RCC 7860 (cell line): Measurements from ENCODE around the gene CD109.
"Not testable (repeated sequence)": the region's sequence is repeated elsewhere in the genome, so short reads cannot be mapped to it uniquely, and the experiment has no call there.

Source experiments
- DNase-seq: peaks from one replicate; pipeline ENCODE4 v3.0.0-alpha.2; 2015; ENCODE audit warnings: low spot score
- FAIRE-seq: peaks from 2 replicates; lab custom pipeline; 2012; peaks lifted over from hg19 to GRCh38; lab: Jason Lieb, UNC

CD109 gene

DNA sequence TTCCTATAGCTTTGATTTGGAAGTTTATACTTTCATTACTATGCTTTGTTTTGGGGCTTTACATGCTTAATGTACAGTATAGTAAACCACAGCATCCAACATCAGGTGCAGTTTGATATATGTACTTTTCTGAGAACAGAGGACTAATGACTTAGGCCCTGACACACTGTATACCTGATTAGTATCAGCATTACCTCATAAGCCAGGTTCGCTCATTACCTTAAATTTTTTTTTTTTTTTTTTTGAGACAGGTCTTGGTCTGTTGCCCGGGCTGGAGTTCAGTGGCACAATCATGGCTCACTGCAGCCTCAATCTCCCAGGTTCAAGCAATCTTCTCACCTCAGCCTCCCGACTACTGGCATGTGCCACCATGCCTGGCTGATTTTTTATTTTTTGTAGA, 28.4 kb downstream of the CD109 start:
- DNase-seq (no peak), FAIRE-seq (no peak)

DNA sequence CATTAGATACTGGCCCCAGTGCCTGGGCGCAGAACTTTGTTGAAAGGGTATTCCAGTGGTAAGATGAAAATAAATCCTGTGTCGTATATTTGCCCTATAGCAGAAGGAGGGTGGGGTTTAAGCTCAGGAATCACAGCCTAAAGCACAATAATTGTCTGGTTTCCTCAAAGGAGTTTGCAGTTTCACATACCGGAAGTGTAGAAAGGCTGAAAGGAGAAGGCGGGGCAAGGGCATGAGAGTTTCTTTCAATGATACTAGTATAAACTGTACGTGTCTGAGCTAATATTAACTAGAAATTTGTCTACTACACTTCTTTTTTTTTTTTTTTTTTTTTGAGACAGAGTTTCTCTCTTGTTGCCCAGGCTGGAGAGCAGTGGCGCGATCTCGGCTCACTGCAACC, 29.2 kb downstream of the CD109 start:
- not testable (repeated sequence) for DNase-seq, FAIRE-seq

DNA sequence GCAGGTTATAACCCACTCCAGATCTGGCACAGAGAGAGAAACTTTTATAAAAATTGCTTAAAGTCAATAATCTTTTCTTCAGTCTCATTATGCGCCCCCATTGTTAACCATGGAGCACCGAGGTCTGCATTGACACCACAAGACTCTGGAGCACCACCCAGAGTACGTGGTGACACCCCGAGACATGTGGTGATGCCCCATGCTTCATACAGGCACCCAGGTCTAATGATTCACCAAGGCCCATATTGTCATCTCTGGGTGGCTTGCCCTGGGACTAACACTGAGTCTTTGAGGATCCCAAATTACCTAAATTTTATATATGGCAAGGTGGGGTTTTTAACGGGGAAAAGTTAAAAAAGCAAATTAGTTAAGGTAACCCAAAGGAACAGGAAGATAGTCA, 31.1 kb downstream of the CD109 start:
- DNase-seq (no peak), FAIRE-seq (no peak)

DNA sequence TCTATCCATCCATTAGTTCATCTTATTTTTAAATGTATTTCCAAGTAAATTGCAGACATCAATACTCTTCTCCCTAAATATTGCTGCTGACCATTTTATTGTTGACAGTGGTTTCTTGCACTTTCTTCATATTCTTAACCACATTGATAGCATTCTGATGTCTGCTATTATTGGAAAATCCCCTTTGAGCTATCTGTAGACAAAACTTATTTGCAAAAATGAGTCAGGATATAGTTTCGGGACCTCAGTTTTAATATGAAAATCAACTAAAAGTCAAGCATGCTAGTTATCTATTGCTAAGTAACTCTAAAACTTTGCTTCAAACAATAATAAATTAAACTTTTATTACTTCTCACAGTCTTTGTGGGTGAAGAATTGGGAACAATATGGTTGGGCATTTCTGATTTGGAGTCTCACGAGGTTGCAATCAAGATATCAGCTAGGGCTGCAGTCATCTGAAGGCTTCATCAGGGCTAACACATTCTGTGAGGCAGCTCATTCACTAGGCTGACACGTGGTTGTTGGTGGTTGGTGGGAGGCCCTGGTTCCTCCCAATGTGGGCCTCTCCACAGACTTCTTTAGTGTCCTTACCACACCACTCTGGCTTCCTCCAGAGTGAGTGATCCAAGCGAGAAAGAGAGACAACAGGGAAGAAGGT, 32.7 kb downstream of the CD109 start:
- FAIRE-seq (no peak), DNase-seq (no peak)

DNA sequence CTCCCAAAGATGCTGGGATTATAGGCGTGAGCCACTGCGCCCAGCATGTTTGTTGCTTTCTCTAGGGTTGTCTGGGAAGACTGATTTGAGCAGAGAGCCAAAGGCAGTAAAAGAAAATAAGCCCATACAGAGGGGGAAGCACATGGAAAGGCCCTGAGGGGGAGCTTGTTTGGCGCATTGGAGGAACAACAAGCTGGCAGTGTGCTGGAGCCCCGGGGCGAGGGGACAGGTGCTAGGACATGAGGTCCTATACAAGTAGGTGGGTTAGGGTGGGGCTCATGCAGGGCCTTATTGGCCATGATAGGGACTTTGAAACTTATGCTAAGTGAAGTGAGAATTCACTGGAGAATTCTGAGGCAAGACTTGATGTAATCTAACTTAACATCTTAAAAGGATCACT, 35.3 kb downstream of the CD109 start:
- no peak for DNase-seq
- no peak for FAIRE-seq

DNA sequence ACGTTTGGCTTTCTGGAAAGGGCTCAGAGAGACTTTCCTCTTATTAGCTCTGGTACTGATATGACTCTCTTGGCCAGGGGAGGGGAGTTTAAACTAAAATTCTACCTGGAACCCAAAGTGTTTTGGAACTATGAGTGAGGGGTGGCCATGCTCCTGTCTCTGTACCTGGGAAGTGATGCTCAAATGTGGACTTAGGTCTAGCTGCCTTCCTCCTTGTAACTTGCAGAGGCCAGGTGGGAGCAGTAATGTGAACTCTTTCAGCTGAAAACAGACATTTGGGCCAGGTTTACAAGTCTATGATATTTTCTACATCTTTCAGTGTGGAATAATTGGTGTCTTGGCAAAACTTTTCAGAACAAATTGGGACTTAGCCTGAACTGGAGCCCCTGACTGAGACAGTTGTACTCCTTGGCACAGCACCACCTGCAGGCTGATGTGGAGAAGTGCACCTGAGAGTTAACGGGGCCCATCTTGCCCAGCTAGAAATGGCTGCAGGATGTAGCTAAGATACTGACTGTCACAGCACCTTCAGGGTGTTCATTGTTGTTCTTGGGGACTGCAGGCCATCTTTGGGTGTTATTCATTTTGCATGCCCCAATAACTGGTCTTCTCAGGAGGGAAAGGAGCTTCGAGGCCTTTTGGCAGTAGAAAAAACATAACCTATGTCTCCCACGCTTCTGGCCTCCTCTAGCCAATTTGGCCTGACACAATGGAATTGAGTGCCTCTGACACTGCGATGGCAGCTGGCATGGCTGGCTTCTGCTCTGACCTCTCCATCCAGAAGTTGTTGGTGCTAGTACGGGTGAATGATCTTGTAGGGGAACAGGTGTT, 37.1 kb downstream of the CD109 start:
- no peak for FAIRE-seq
- peak; percentile 46 for DNase-seq

DNA sequence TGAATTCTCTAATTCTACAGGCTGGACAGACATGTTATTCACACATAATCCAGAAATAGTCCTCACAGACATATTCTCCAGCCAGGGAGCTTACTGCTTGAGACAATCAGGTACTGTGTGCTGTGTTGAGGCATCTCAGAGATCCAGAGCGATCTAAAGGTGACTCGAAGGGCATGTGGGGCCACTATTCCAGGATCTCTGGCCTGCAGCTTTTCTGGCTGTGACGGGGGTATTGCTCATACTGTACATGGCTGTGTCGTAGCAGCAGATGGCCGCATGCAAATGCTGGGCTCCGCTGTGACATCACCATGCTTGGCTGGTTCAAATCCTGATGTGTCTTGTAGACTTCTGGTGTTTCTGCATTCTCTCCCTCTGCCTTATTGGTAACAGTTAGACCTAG, 37.8 kb downstream of the CD109 start:
- DNase-seq, result no peak
- no peak for FAIRE-seq

DNA sequence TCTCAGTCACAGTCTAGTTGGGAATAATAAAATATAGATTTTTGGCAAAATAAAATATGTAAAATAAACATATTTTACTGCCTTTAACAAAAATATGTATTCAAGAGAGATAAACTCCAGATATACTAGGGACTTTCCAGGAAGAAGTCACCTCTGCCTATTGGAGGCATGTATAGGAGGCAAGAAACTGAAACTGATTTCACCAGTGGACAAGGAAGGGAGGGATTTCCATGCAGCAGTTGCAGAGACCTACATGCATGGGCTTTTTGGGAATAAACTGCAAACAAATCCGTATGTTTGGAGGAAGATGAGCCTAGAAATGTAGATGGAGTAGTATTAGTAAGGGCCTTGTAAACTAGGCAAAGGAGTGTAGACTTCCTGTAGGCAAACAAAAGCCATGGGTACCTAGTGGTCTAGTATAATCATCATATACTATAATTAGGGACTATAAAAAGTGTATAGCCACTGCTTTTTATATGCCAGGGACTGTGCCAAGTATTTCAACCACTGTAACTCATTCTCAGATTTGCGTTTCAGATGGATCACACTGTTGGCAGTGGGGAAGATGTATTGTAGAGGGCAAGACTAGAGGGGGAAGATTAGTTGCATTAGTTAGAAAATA, 38.9 kb downstream of the CD109 start:
- FAIRE-seq (no peak), DNase-seq (no peak)

DNA sequence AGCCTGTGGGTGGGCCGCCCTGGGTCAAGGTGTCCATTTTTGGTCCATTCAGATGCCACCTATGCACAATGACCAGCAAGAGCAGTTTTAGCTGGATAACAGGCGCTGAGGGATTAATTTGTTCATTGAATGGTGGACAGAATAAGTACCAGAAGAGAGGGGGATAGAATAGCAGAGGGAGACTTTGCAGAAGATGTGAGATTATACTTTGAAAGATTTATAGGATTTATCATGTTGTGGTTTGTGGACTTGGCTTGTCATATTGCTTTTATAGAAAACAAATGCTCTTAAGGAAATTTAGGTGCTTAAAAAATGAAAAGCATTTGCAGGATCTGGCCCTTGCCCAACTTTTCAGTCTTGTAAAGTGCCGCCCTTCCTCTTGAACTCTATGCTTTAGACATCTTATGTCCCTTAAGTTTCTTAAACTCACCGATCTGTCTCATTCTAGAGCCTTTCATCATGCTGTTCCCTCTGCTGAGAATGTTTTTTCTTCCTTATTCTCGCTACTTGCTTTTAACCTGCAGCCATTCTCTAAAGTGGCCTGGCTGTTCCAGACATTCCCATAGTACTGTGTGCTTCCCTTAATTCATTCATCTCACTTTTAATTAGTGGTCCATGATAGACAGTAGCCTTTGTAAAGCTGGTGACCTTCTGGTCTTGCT, 42.5 kb downstream of the CD109 start:
- no peak for DNase-seq
- no peak for FAIRE-seq

DNA sequence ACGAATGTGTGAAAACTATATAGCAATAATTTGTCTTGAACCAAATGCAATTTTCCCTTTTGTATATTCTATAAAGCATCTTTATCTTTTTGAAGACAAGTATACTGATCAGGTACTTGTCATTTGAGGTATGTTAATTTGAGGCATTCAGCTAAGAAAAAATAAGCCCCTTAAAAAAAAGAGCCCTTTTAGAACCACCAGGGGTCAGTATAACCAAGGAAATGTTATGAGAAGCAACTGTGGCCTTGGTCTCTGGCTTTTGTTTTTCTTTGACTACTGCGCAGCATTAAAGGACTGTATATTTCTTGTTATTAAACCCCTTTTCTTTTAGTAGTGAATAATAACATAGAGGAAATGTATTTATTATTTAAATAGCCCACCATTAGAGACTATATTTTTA, 43.1 kb downstream of the CD109 start:
- peak; percentile 65 for FAIRE-seq
- DNase-seq, result no peak

DNA sequence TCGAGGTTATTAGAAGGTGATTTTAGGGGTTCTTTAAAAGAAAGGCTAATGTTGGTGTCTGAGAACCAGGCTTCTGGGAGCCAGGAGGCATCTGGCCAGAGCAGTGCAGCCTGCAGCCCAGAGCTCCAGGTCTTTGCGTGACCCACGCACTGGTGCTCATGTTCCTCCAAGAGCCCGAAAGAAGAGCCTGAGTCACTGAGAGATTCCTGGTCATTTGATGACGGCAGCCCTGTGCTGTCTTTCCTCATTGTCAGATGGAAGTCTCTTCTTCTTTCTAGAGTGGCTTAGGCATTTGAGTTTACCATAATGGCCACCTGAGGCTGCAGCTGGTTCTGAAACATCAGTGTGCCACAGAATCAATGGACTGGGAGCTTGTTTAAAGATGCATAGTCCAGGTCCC, 46.4 kb downstream of the CD109 start:
- DNase-seq, result no peak

DNA sequence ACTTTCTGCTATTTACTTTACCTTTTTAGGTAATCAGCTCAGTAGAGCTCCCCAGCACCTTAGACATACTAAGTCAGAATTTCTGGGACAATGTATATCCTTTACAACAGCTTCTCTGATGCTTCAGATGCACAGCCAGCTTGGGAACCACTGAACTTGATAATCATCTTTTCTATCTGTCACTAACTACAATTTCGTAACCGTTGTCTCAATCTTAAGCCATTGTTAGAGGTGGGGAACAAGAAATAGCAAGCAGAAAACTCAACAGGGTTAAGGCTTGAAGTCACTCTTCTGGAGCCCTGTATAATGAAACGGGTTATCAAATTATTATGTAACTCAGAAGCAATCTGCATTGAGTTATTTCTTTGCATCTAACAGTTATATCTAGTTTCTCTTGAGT, 47.1 kb downstream of the CD109 start:
- FAIRE-seq (no peak), DNase-seq (no peak)

More for the DNA sequence above, 46.4 kb downstream of the CD109 start:
- no peak for FAIRE-seq

DNA sequence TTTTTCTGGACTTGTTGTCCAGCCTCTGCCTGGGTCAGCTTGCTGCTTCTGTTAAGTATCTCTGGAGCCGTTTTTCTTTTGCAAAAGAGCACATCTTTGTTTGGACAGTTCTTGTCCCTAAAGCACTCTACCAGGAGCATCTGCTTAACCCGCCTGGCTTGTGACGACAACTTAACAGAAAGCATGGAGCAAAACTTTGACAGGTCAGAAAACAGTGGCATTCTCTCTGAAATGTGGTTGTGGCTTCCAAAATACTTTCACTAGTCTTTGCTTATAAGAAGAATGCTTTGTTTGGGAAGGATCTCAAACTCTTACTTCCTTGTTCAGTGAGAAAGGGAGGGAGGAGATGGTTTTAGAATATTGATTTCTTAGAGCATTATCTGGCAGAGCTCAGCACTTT, 47.6 kb downstream of the CD109 start:
- FAIRE-seq, result no peak
- no peak for DNase-seq

DNA sequence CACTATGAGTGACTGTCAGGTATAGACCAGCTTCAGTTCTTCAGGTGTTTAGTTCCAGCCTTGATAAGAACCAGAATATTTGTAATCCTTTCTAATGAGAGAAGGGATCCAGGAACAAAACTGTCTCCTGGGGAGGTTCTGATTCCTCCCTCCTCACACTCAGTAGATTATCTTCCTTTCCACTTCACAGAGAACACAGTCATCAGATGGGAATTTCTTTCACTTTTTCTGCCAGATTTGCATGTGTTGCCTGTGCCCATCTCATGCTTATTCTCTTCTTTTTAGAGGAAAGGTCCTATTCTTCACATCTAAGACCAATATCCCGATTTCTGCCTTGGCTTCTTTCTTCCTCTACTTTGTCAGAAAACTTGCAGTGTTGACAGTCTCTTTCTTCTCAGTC, 50.8 kb downstream of the CD109 start:
- FAIRE-seq (no peak), DNase-seq (no peak)

DNA sequence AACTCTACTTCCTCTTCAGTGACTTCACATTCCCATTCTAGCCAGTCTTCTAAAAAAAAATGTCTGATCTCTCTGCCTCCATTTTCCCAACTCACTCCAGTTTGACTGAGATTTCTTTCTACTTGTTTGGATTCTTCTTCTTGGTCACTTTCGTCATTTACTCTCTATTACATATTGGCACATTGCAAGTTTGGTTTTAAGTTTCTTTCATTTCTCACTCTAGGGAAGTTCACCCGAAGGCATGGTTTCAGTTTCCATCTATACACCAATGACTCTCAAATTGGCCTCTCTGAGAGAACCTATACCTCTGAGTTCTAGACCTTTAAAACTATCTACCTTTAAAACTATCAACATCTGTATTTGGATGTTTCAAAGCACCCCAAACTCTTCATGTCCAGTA, 51.3 kb downstream of the CD109 start:
- FAIRE-seq (no peak), DNase-seq (no peak)

DNA sequence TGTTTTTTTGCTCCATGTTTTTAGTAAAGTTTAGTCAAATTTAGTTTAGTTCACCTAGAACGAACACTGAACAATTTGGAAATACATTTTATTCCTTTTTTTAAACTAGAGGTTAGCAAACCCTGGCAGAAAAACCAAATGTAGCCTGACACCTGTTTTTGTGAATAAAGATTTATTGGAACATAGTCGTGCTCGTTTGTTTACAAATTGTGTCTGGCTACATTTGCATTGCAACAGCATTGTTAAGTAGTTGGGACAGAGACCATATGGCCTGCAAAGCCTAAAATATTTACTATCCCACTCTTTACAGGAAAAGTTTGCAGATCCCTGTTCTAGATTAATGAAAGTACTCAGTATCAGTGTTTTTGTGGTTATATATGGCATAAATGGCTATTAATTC, 56.9 kb downstream of the CD109 start:
- DNase-seq (no peak), FAIRE-seq (no peak)

DNA sequence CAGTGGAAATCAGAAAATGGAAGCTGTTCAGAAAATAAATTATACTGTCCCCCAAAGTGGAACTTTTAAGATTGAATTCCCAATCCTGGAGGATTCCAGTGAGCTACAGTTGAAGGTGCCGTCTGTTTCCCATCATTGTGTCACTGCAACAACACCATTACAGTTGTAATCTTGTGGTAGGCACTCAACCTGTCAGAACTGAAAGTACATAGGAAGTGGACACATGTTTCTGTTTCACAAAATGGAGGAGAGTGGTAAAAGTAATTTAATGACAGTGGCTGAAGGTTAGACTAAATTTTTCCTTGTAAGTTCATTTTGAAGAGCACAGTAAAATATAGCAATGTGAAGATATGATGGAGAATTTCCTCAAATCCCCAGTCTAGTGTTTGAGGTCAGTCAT, 70.0 kb downstream of the CD109 start:
- no peak for FAIRE-seq
- no peak for DNase-seq

DNA sequence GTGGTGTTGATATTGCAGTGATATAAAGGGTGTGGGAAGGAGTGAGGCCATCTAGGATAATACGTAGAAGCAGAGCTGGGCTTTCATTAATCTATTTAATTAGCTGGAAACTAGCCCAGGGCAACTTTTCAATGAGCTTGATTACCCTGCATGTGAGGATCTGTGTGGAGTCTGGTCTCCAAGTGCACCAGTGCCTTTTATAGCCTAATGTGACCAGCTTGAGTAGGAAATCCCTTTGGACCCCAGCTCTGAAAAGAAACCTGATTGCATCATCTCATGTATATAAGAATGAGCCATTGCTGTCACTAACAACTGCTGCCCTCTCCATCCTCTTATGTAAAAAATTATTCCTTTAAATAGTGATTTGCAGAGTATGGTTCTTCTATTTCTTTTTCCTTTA, 72.6 kb downstream of the CD109 start:
- no peak for FAIRE-seq
- DNase-seq, result no peak

DNA sequence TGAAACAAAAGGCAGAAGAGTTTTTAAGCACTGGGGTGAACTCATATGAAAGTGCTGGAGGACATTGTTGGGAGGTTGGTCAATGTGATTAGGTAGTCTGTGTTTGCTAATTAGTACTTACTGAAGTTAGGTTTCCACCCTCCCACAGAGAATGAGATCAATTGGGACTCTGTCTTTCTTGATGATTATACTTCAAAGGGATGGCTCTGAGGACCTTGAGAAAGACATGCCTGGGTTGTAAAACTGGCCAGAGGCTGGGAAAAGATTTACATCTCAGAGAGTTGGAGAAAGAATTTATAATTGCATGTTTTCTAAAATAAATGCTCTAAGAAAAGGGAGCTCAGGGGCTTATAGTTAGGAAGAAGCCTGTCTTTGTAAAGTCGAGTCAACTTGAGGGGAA, 74.0 kb downstream of the CD109 start:
- FAIRE-seq, result no peak
- DNase-seq, result no peak

DNA sequence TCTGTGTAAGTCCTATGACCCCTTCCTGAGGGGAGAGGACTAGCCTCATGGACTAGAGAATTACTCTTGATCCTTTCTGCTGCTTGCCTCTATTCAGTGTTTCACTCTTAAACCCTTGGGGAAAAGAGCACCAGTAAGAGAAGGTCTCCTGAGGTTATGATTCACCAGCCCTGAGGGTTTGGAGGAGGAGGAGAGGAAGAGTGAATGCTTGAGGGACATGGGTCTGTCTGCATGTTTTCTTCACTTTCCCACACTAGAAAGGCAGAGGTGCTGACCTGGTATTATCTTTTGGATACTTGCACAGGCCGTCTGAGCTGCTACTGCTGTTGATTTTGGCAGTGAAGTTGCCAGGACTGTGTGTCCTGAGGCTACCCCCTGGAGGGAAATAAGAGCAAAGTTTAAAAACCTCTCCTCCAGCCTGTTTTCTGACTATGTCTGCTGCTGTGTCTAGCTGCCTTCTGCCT, 78.3 kb downstream of the CD109 start:
- FAIRE-seq (peak; percentile 25), DNase-seq (no peak)

DNA sequence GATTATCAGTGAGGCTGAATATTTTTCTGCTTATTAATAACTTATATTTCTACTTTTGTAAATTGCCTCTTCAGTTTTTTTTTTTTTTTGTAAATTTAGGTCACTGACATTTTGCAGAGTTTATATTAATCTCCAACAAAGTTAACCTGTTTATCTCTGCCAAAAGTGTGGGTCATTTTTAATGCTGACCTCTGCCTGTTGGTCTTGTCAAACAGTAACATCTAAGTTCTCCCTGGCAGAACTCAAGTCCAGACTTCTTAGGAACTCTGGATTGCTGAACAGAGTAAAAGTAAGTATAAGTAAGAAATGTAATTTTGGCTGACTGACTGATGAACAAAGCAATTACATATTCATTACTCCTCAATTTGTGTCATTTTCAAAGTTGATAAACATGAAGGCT, 83.9 kb downstream of the CD109 start:
- DNase-seq, result no peak
- FAIRE-seq, result no peak

DNA sequence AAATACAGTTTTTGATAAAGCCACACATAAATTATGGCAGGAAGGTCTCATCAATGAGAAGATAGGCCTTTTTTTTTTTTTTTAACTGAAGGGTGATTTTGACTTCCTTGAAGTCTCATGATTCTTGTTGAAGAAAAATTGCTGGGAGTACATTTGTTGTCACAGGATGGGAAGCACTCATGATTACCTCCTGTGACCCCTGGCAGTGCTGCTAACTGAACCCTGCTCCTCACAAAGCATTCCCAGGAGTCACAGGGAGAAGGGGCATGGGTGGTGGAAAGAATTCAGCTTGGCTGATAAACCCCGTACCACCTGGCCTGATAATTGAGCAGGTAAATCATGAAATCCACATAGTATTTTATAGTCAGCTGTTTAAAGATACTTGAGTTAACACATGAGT, 86.9 kb downstream of the CD109 start:
- FAIRE-seq, result no peak
- no peak for DNase-seq
